HCT116 (cell line): ENCODE measurements around the gene CCDC183.
A peak's percentile ranks its signal among the peaks of the same experiment; 100 is the strongest.

Experiments
- CEBPB ChIP-seq: IDR thresholded peaks from 2 replicates; pipeline ENCODE4 v1.6.1; 2012; ENCODE audit warnings: low read depth
- POLR2A ChIP-seq: IDR thresholded peaks from 2 replicates; pipeline ENCODE4 v1.7.0; 2011; ENCODE audit warnings: borderline replicate concordance; ENCODE audit not compliant: insufficient read depth, insufficient read length; ENCODE audit errors: extremely low read depth
- POLR2AphosphoS5 ChIP-seq: IDR thresholded peaks from 2 replicates; pipeline ENCODE4 v1.6.1; 2011; ENCODE audit warnings: mild to moderate bottlenecking, low read depth, low read length, moderate library complexity
- SRF ChIP-seq: IDR thresholded peaks from 2 replicates; pipeline ENCODE4 v1.6.1; 2012; ENCODE audit warnings: low read depth
- TCF7L2 ChIP-seq: IDR thresholded peaks from 2 replicates; pipeline ENCODE4 v1.7.0; 2011; ENCODE audit warnings: borderline replicate concordance, inconsistent platforms; ENCODE audit not compliant: insufficient read depth, insufficient read length; ENCODE audit errors: extremely low read depth
- YY1 ChIP-seq: IDR thresholded peaks from 2 replicates; pipeline ENCODE4 v1.6.1; 2011; ENCODE audit warnings: low read length, low read depth, moderate library complexity, mild to moderate bottlenecking; ENCODE audit not compliant: insufficient replicate concordance; ENCODE audit errors: extremely low read depth
- TF ChIP-seq, protein P1 (sequence below), 3 experiments: fragments of 200-600 bp in 1 of 3; sonication (generic) in 1 of 3; IDR thresholded peaks in 2 of 3; conservative IDR thresholded peaks in 1 of 3; 2 replicates each; pipeline ENCODE4 v1.5.1; 2012 to 2017; ENCODE audit warnings: low read depth in 2 of 3, low read length in 2 of 3, antibody characterized with exemption in 1 of 3, borderline replicate concordance in 1 of 3, control low read depth in 1 of 3, mild to moderate bottlenecking in 1 of 3, mixed read lengths in 1 of 3, mixed run types in 1 of 3, moderate library complexity in 1 of 3; ENCODE audit not compliant: insufficient read depth in 1 of 3
- TF ChIP-seq, protein P2 (sequence below): IDR thresholded peaks from 2 replicates; pipeline ENCODE4 v1.6.1; 2011; ENCODE audit warnings: mild to moderate bottlenecking, low read length, moderate library complexity; ENCODE audit not compliant: insufficient replicate concordance; ENCODE audit errors: extremely low read depth

DNA sequence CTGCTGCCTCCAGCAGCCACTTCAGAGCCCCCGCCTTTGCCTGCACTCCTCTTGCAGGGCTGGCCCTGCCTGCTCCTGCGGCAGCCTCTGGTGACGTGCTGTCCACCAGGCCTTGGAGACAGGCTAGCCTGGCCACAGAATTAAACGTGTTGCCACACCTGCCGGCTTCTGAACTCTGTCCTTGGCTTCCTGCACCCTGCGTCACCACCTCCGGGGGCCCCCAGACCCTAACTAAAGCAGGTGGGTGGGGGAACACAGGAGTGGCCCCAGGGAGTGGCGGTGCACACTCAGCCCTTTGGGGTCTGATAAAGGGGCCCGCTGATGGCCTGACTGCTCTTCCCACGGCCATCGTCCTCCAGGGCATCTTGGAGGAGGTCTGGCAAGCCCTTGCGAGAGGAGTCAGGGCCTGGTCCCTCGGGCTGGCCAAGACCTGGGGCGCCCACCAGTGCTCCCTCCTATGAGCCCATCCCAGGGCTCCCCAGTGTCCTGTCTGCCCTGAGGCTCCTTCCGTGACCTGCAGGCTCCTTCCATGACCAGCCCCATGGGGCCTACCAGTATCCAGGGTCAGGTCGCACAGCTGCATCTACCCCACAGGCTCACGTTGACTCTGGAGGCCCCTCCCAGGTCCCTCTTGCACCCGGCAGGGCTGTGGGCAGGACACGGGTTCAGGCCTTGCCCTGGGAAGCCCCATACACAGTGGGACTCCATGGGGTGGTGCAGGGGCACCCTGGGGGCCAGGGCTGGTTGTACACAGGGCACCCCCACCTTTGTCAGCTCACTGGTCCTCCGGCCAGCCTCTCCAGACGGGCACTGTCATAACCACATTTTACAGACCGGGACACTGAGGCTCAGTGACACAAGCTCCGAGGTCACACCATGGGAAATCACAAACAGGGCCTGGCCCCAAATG, 55.0 kb downstream of the CCDC183 start:
- TF ChIP-seq POLR2A (peak; percentile 19), CEBPB (no peak), TCF7L2 (no peak), SRF (no peak), POLR2AphosphoS5 (no peak), YY1 (no peak)
- TF ChIP-seq, protein P1, sequence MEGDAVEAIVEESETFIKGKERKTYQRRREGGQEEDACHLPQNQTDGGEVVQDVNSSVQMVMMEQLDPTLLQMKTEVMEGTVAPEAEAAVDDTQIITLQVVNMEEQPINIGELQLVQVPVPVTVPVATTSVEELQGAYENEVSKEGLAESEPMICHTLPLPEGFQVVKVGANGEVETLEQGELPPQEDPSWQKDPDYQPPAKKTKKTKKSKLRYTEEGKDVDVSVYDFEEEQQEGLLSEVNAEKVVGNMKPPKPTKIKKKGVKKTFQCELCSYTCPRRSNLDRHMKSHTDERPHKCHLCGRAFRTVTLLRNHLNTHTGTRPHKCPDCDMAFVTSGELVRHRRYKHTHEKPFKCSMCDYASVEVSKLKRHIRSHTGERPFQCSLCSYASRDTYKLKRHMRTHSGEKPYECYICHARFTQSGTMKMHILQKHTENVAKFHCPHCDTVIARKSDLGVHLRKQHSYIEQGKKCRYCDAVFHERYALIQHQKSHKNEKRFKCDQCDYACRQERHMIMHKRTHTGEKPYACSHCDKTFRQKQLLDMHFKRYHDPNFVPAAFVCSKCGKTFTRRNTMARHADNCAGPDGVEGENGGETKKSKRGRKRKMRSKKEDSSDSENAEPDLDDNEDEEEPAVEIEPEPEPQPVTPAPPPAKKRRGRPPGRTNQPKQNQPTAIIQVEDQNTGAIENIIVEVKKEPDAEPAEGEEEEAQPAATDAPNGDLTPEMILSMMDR (IDR thresholded peaks at IDR 0.05 in 2 of 3, conservative IDR thresholded peaks at IDR 0.05 in 1 of 3; ENCODE audit: borderline replicate concordance in 1 of 3, insufficient read depth in 1 of 3, low read depth in 2 of 3, low read length in 2 of 3): no peak
- TF ChIP-seq, protein P2, sequence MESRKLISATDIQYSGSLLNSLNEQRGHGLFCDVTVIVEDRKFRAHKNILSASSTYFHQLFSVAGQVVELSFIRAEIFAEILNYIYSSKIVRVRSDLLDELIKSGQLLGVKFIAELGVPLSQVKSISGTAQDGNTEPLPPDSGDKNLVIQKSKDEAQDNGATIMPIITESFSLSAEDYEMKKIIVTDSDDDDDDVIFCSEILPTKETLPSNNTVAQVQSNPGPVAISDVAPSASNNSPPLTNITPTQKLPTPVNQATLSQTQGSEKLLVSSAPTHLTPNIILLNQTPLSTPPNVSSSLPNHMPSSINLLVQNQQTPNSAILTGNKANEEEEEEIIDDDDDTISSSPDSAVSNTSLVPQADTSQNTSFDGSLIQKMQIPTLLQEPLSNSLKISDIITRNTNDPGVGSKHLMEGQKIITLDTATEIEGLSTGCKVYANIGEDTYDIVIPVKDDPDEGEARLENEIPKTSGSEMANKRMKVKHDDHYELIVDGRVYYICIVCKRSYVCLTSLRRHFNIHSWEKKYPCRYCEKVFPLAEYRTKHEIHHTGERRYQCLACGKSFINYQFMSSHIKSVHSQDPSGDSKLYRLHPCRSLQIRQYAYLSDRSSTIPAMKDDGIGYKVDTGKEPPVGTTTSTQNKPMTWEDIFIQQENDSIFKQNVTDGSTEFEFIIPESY: no peak
